SK-N-SH treated with all-trans-retinoic acid at 6 μM for 48 hours (cell line): ENCODE data around the gene IDH3B.

Experiments
- CSDC2 ChIP-seq: fragments of 250-450 bp; sonication (Bioruptor Pico); IDR thresholded peaks from 2 replicates; pipeline ENCODE4 v1.5.0; 2020; ENCODE audit warnings: mild to moderate bottlenecking, moderate library complexity
- PATZ1 ChIP-seq: fragments of 250-450 bp; sonication (Bioruptor Pico); IDR thresholded peaks from 2 replicates; pipeline ENCODE4 v1.8.0; 2020; ENCODE audit warnings: mild to moderate bottlenecking, moderate library complexity, borderline replicate concordance
- PPARA ChIP-seq: fragments of 250-450 bp; sonication (Bioruptor Pico); IDR thresholded peaks from 2 replicates; pipeline ENCODE4 v1.5.0; 2020; ENCODE audit warnings: mild to moderate bottlenecking, borderline replicate concordance
- RARB ChIP-seq: fragments of 250-450 bp; sonication (Bioruptor Pico); IDR thresholded peaks from 2 replicates; pipeline ENCODE4 v1.8.0; 2021; ENCODE audit warnings: mild to moderate bottlenecking, moderate library complexity
- SNAI2 ChIP-seq: fragments of 250-450 bp; sonication (Bioruptor Pico); IDR thresholded peaks from 2 replicates; pipeline ENCODE4 v1.5.0; 2020; ENCODE audit warnings: mild to moderate bottlenecking, moderate library complexity
- ZFP30 ChIP-seq: fragments of 450-650 bp; formaldehyde crosslinking; IDR thresholded peaks from 2 replicates; pipeline ENCODE4 v1.5.0; 2022; ENCODE audit warnings: mild to moderate bottlenecking, moderate library complexity
- ZNF8 ChIP-seq: fragments of 450-650 bp; formaldehyde crosslinking; IDR thresholded peaks from 2 replicates; pipeline ENCODE4 v1.5.0; 2020; ENCODE audit warnings: mild to moderate bottlenecking, moderate library complexity

- TF ChIP-seq PPARA (CRISPR knock-in tag) (no peak), PATZ1 (CRISPR knock-in tag) (no peak), ZFP30 (CRISPR knock-in tag) (no peak), ZNF8 (no peak), CSDC2 (no peak), RARB (CRISPR knock-in tag) (no peak), SNAI2 (CRISPR knock-in tag) (no peak)
Measured at GRCh38 chr20:2690718-2691117, 26.7 kb upstream of the IDH3B start.
